Neutrophil (primary cell): ENCODE measurements around the gene SH2D7.

ENCODE experiments used
- H3K27ac ChIP-seq: fragments of 200-600 bp; sonication (generic); 2 replicates; pipeline ENCODE4 v1.5.1; 2016; ENCODE audit warnings: mild to moderate bottlenecking, moderate library complexity
- H3K27me3 ChIP-seq: fragments of 200-600 bp; sonication (generic); 2 replicates; pipeline ENCODE4 v1.6.0; 2016; ENCODE audit warnings: mild to moderate bottlenecking
- H3K36me3 ChIP-seq: fragments of 200-600 bp; sonication (generic); 2 replicates; pipeline ENCODE4 v1.5.1; 2017
- H3K4me1 ChIP-seq, 2 experiments: fragments of 200-600 bp in 1 of 2; sonication (generic) in 1 of 2; 1 replicate in 1 of 2; 2 replicates in 1 of 2; pipeline versions ENCODE4 v1.5.1 to v1.6.1; 2013 to 2016; ENCODE audit warnings: low read depth in 1 of 2, low read length in 1 of 2, mild to moderate bottlenecking in 1 of 2, moderate library complexity in 1 of 2; ENCODE audit not compliant: control insufficient read depth in 1 of 2, insufficient read depth in 1 of 2
- H3K4me3 ChIP-seq, 2 experiments: fragments of 200-600 bp in 1 of 2; sonication (generic) in 1 of 2; 1 replicate in 1 of 2; 2 replicates in 1 of 2; pipeline ENCODE4 v1.5.1; 2013 to 2016; ENCODE audit warnings: low read depth in 1 of 2, low read length in 1 of 2, mild to moderate bottlenecking in 1 of 2, moderate library complexity in 1 of 2
- H3K9me3 ChIP-seq: fragments of 200-600 bp; sonication (generic); 2 replicates; pipeline ENCODE4 v1.5.1; 2016
- CTCF ChIP-seq: fragments of 200-600 bp; sonication (generic); IDR thresholded peaks from 2 replicates; pipeline ENCODE4 v1.5.1; 2016; ENCODE audit warnings: antibody characterized with exemption

Gene SH2D7

GRCh38 chr15:78082106-78082742, 10.1 kb upstream of the SH2D7 start:
- TF ChIP-seq CTCF = no peak
- no peaks in the 10 kb centered on the region for H3K36me3 ChIP-seq
- peak overlapping the region; percentile 86 for H3K27ac ChIP-seq
- no peaks in the 10 kb centered on the region for H3K9me3 ChIP-seq
- H3K4me1 ChIP-seq = peaks cover 42 to 45% of the 10 kb centered on the region in 2 experiments
- no peaks in the 10 kb centered on the region for H3K27me3 ChIP-seq
- H3K4me3 ChIP-seq = peak overlapping the region; percentile 22 to 26

GRCh38 chr15:78082743-78083110, 9.6 kb upstream of the SH2D7 start:
- no peak for TF ChIP-seq CTCF
- peak overlapping the region; percentile 22 to 26 for H3K4me3 ChIP-seq

GRCh38 chr15:78083186-78083585, 9.2 kb upstream of the SH2D7 start:
- Histone ChIP-seq H3K36me3 (no peaks in the 10 kb centered on the region), H3K27me3 (no peaks in the 10 kb centered on the region), H3K9me3 (no peaks in the 10 kb centered on the region), H3K4me3 (peak overlapping the region in 1 of 2 experiments; percentile 26), H3K4me1 (peaks cover 37 to 39% of the 10 kb centered on the region in 2 experiments), H3K27ac (peak overlapping the region; percentile 86)
- TF ChIP-seq CTCF = no peak

More at GRCh38 chr15:78082743-78083110, 9.6 kb upstream of the SH2D7 start:
- no peaks in the 10 kb centered on the region for H3K27me3 ChIP-seq
- H3K4me1 ChIP-seq = peaks cover 41 to 43% of the 10 kb centered on the region in 2 experiments
- no peaks in the 10 kb centered on the region for H3K36me3 ChIP-seq
- H3K9me3 ChIP-seq = no peaks in the 10 kb centered on the region
- peak overlapping the region; percentile 86 for H3K27ac ChIP-seq

GRCh38 chr15:78083687-78084448, 8.5 kb upstream of the SH2D7 start:
- H3K9me3 ChIP-seq = no peaks in the 10 kb centered on the region
- no peak overlapping the region for H3K4me3 ChIP-seq
- peaks cover 35 to 36% of the 10 kb centered on the region in 2 experiments for H3K4me1 ChIP-seq
- H3K36me3 ChIP-seq = no peaks in the 10 kb centered on the region
- peak overlapping the region; percentile 86 for H3K27ac ChIP-seq
- no peaks in the 10 kb centered on the region for H3K27me3 ChIP-seq
- no peak for TF ChIP-seq CTCF

GRCh38 chr15:78084449-78084750, 8.0 kb upstream of the SH2D7 start:
- no peak for TF ChIP-seq CTCF
- H3K4me1 ChIP-seq = peaks cover 35 to 36% of the 10 kb centered on the region in 2 experiments
- H3K4me3 ChIP-seq = no peak overlapping the region
- no peaks in the 10 kb centered on the region for H3K27me3 ChIP-seq
- peak overlapping the region; percentile 86 for H3K27ac ChIP-seq
- no peaks in the 10 kb centered on the region for H3K36me3 ChIP-seq
- H3K9me3 ChIP-seq = no peaks in the 10 kb centered on the region
